ENCODE results near the gene VCL.

- no peak for TF ChIP-seq EZH2 (IDR thresholded peaks at IDR 0.05)
- TF ChIP-seq CTCF (IDR thresholded peaks at IDR 0.05 in 2 of 3, conservative IDR thresholded peaks at IDR 0.05 in 1 of 3; ENCODE audit: borderline replicate concordance in 1 of 3, insufficient read depth in 1 of 3, low read depth in 2 of 3, low read length in 2 of 3): no peak
- no peak for TF ChIP-seq YY1 (IDR thresholded peaks at IDR 0.05; ENCODE audit: extremely low read depth, insufficient replicate concordance, low read depth, low read length)
- TF ChIP-seq POLR2A (IDR thresholded peaks at IDR 0.05; ENCODE audit: borderline replicate concordance, extremely low read depth, insufficient read depth, insufficient read length): no peak
- no peak for TF ChIP-seq ZBTB33 (IDR thresholded peaks at IDR 0.05; ENCODE audit: extremely low read depth, insufficient replicate concordance, low read length)
- no peak for TF ChIP-seq ZNF274 (IDR thresholded peaks at IDR 0.05; ENCODE audit: low read depth, low read length)
- no peak for TF ChIP-seq MAX (IDR thresholded peaks at IDR 0.05)
Observed at GRCh38 chr10:74044419-74044818, 46.5 kb downstream of the VCL start.

All from HCT116 (cell line).